Ishikawa (cell line): ENCODE results near the gene KIRREL3.

Source experiments
- CEBPB ChIP-seq: IDR thresholded peaks from 2 replicates; pipeline ENCODE4 v1.6.1; 2012
- CREB1 ChIP-seq: IDR thresholded peaks from 2 replicates; pipeline ENCODE4 v1.6.1; 2012; ENCODE audit warnings: low read depth
- EGR1 ChIP-seq: IDR thresholded peaks from 2 replicates; pipeline ENCODE4 v1.6.1; 2012
- EP300 ChIP-seq: IDR thresholded peaks from 2 replicates; pipeline ENCODE4 v1.6.1; 2012; ENCODE audit warnings: borderline replicate concordance
- MAX ChIP-seq: IDR thresholded peaks from 2 replicates; pipeline ENCODE4 v1.6.1; 2012
- NFIC ChIP-seq: IDR thresholded peaks from 2 replicates; pipeline ENCODE4 v1.6.1; 2012
- RAD21 ChIP-seq: IDR thresholded peaks from 2 replicates; pipeline ENCODE4 v1.6.1; 2012; ENCODE audit warnings: low read depth
- REST ChIP-seq: IDR thresholded peaks from 2 replicates; pipeline ENCODE4 v1.6.1; 2012; ENCODE audit warnings: low read depth, mild to moderate bottlenecking
- TAF1 ChIP-seq: IDR thresholded peaks from 2 replicates; pipeline ENCODE4 v1.6.1; 2012; ENCODE audit warnings: low read depth, mild to moderate bottlenecking
- YY1 ChIP-seq: IDR thresholded peaks from 2 replicates; pipeline ENCODE4 v1.6.1; 2012; ENCODE audit warnings: low read depth
- ZBTB7A ChIP-seq: IDR thresholded peaks from 2 replicates; pipeline ENCODE4 v1.6.1; 2012; ENCODE audit warnings: low read depth
- TF ChIP-seq, protein P1 (sequence below): IDR thresholded peaks from 2 replicates; pipeline ENCODE4 v1.6.1; 2012

KIRREL3 gene

GRCh38 chr11:126375726-126376125 lies 624.8 kb downstream of the KIRREL3 start:
- no peak for TF ChIP-seq TAF1
- TF ChIP-seq CREB1 = no peak
- no peak for TF ChIP-seq YY1
- TF ChIP-seq ZBTB7A = no peak
- TF ChIP-seq CEBPB = no peak
- TF ChIP-seq MAX = no peak
- no peak for TF ChIP-seq EP300
- TF ChIP-seq NFIC = no peak
- TF ChIP-seq EGR1 = no peak
- TF ChIP-seq, protein P1, sequence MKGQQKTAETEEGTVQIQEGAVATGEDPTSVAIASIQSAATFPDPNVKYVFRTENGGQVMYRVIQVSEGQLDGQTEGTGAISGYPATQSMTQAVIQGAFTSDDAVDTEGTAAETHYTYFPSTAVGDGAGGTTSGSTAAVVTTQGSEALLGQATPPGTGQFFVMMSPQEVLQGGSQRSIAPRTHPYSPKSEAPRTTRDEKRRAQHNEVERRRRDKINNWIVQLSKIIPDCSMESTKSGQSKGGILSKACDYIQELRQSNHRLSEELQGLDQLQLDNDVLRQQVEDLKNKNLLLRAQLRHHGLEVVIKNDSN = no peak
- TF ChIP-seq RAD21 = no peak
- TF ChIP-seq REST = no peak
